WERI-Rb-1 (cell line): ENCODE results near the gene KRTAP9-6.
"Not testable (repeated sequence)": the region's sequence is repeated elsewhere in the genome, so short reads cannot be mapped to it uniquely, and the experiment has no call there.

Experiments used
- DNase-seq: peaks from one replicate; pipeline ENCODE4 v3.0.0-alpha.2; 2020
- H3K27ac ChIP-seq: fragments of 250-450 bp; sonication (Bioruptor Pico); 2 replicates; pipeline ENCODE4 v1.5.1; 2020; ENCODE audit warnings: mild to moderate bottlenecking, moderate library complexity
- H3K27me3 ChIP-seq: fragments of 250-450 bp; sonication (Bioruptor Pico); 2 replicates; pipeline ENCODE4 v1.5.1; 2021; ENCODE audit warnings: mild to moderate bottlenecking, low read depth, moderate library complexity; ENCODE audit not compliant: insufficient read depth, severe bottlenecking
- H3K36me3 ChIP-seq: fragments of 250-450 bp; sonication (Bioruptor Pico); 2 replicates; pipeline ENCODE4 v1.5.1; 2020; ENCODE audit warnings: mild to moderate bottlenecking, moderate library complexity
- H3K4me3 ChIP-seq: 2 replicates; pipeline ENCODE4 v1.5.1; 2011; ENCODE audit warnings: low read depth, mild to moderate bottlenecking, control low read depth, low read length
- H3K9me3 ChIP-seq: fragments of 250-450 bp; sonication (Bioruptor Pico); 2 replicates; pipeline ENCODE4 v1.5.1; 2021; ENCODE audit warnings: mild to moderate bottlenecking, moderate library complexity; ENCODE audit not compliant: severe bottlenecking
- CTCF ChIP-seq: IDR thresholded peaks from 2 replicates; pipeline ENCODE4 v1.5.1; 2011; ENCODE audit warnings: low read depth, mild to moderate bottlenecking, control low read depth, inconsistent platforms, low read length

The KRTAP9-6 gene

DNA sequence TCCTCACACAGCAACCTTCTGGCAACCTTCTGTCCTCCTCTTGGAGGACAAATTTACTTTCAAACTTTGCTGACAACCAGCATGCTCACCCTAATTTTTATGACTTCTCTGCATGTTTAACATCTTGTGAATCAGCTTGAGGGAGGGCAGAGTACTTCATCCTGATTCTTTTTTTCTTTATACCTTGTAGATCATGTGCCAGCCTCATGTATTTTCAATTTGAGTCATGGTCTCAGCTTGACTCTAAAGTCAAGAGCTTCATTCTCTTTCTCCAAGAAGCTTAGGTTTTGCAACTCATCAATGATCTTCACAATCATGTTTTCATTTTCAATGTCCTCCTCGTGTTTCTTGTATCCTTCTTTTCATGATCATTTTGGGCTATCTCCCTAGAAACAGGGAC is 6.7 kb downstream of the KRTAP9-6 start:
- Histone ChIP-seq H3K9me3 (no peaks in the 10 kb centered on the region), H3K27ac (no peak overlapping the region), H3K27me3 (peaks cover 14% of the 10 kb centered on the region), H3K36me3 (no peaks in the 10 kb centered on the region), H3K4me3 (no peak overlapping the region)
- DNase-seq, result no peak
- TF ChIP-seq CTCF, result no peak

GRCh38 chr17:41275648-41276190 is 10.5 kb downstream of the KRTAP9-6 start, which contains the start of gene KRTAP9-7:
Gene KRTAP9-7, plus strand, starts transcription at chr17:41275698. Its CDS starts 0 bp downstream, at chr17:41275698.
- not testable (repeated sequence) for H3K4me3 ChIP-seq, H3K9me3 ChIP-seq, DNase-seq, H3K27ac ChIP-seq, H3K36me3 ChIP-seq
- peaks cover 44% of the 10 kb centered on the region for H3K27me3 ChIP-seq

- no peak for DNase-seq
- Histone ChIP-seq H3K27ac (no peak overlapping the region), H3K27me3 (peaks cover 66% of the 10 kb centered on the region), H3K9me3 (no peaks in the 10 kb centered on the region), H3K36me3 (no peaks in the 10 kb centered on the region), H3K4me3 (no peak overlapping the region)
- TF ChIP-seq CTCF, result no peak
These were observed 13.2 kb downstream of the KRTAP9-6 start for GRCh38 chr17:41278176-41278955.

- no peak for TF ChIP-seq CTCF
- H3K27ac ChIP-seq, result no peak overlapping the region
- DNase-seq, result no peak
These were observed 18.9 kb downstream of the KRTAP9-6 start for GRCh38 chr17:41284043-41284442.

GRCh38 chr17:41284546-41284945 is 19.4 kb downstream of the KRTAP9-6 start:
- TF ChIP-seq CTCF, result no peak
- no peak overlapping the region for H3K27ac ChIP-seq
- H3K9me3 ChIP-seq, result no peaks in the 10 kb centered on the region
- peaks cover 90% of the 10 kb centered on the region for H3K27me3 ChIP-seq
- DNase-seq, result no peak
- H3K4me3 ChIP-seq, result no peak overlapping the region
- H3K36me3 ChIP-seq, result no peaks in the 10 kb centered on the region

More at GRCh38 chr17:41284043-41284442, 18.9 kb downstream of the KRTAP9-6 start:
- no peaks in the 10 kb centered on the region for H3K9me3 ChIP-seq
- no peaks in the 10 kb centered on the region for H3K36me3 ChIP-seq
- no peak overlapping the region for H3K4me3 ChIP-seq
- peaks cover 87% of the 10 kb centered on the region for H3K27me3 ChIP-seq

DNA sequence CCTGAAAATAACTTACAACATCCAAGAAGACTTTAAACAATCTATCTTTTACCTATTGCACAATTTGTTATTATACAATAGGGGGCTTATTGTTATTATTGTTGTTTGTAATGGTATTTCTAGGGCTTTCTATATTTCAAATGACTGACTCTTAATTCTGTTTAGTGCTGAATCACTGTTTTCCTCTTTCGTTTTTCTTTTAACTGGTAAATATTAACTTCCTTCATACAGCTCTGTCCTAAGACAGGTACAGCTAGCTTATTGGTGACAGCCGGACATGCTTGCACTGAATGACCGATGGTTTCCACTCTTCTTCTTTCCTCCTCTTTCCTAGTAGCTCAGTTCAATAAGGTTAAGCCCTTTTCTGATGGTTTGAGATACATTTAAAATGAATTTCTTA is 21.9 kb downstream of the KRTAP9-6 start:
- Histone ChIP-seq H3K27ac (no peak overlapping the region), H3K4me3 (no peak overlapping the region), H3K9me3 (no peaks in the 10 kb centered on the region), H3K36me3 (no peaks in the 10 kb centered on the region), H3K27me3 (peaks cover 94% of the 10 kb centered on the region)
- DNase-seq, result no peak
- TF ChIP-seq CTCF, result no peak
